Liver (tissue), 9 donors: Measurements from ENCODE around the gene BCAT1. TPM values are rescaled to one million over a fixed set of nuclear protein-coding genes. Genes with fewer than 3 reads are reported as not detected.

Experiments used
- DNase-seq: peaks from one replicate; pipeline ENCODE4 v3.0.0-alpha.2; 2017; ENCODE audit warnings: low spot score
- H3K27ac ChIP-seq, 2 donors: one replicate each; pipeline ENCODE4 v1.7.0; 2013; ENCODE audit warnings: inconsistent platforms in 2 of 2, low read length in 2 of 2, control low read depth in 1 of 2, low read depth in 1 of 2, mild to moderate bottlenecking in 1 of 2
- H3K27me3 ChIP-seq, 4 donors: one replicate each; pipeline versions ENCODE4 v1.6.1 to v1.7.0; 2013; ENCODE audit warnings: low read length in 3 of 4, inconsistent platforms in 1 of 4, mild to moderate bottlenecking in 1 of 4, moderate library complexity in 1 of 4; ENCODE audit not compliant: control insufficient read depth in 4 of 4, insufficient read depth in 4 of 4
- H3K36me3 ChIP-seq, 4 donors: one replicate each; pipeline versions ENCODE4 v1.6.1 to v1.7.0; 2013; ENCODE audit warnings: low read length in 3 of 4, mild to moderate bottlenecking in 3 of 4, low read depth in 1 of 4, moderate library complexity in 1 of 4; ENCODE audit not compliant: control insufficient read depth in 4 of 4, insufficient read depth in 3 of 4
- H3K4me1 ChIP-seq, 4 donors: one replicate each; pipeline versions ENCODE4 v1.6.1 to v1.7.0; 2013; ENCODE audit warnings: low read length in 3 of 4, mild to moderate bottlenecking in 3 of 4, moderate library complexity in 1 of 4; ENCODE audit not compliant: control insufficient read depth in 4 of 4, insufficient read depth in 4 of 4
- H3K4me3 ChIP-seq, 3 donors: one replicate each; pipeline versions ENCODE4 v1.6.1 to v1.7.0; 2013; ENCODE audit warnings: low read length in 3 of 3, control low read depth in 1 of 3, low read depth in 1 of 3, mild to moderate bottlenecking in 1 of 3
- H3K9ac ChIP-seq, 2 donors: one replicate each; pipeline ENCODE4 v1.7.0; 2013; ENCODE audit warnings: low read length in 2 of 2, mild to moderate bottlenecking in 2 of 2, moderate library complexity in 2 of 2, control low read depth in 1 of 2, low read depth in 1 of 2
- H3K9me3 ChIP-seq, 4 donors: one replicate each; pipeline versions ENCODE4 v1.6.1 to v1.7.0; 2013; ENCODE audit warnings: low read length in 3 of 4; ENCODE audit not compliant: control insufficient read depth in 4 of 4
- EGR1 ChIP-seq, 2 donors: IDR thresholded peaks; 2 replicates each; pipeline ENCODE4 v1.6.1; 2016 to 2018; ENCODE audit warnings: antibody characterized with exemption in 2 of 2, low read depth in 2 of 2
- FOXA1 ChIP-seq: IDR thresholded peaks from 2 replicates; pipeline ENCODE4 v1.6.1; 2016; ENCODE audit warnings: antibody characterized with exemption
- FOXA2 ChIP-seq: IDR thresholded peaks from 2 replicates; pipeline ENCODE4 v1.6.1; 2016; ENCODE audit warnings: antibody characterized with exemption
- HNF4A ChIP-seq, 2 donors: conservative IDR thresholded peaks; 2 replicates each; pipeline ENCODE4 v1.6.1; 2016; ENCODE audit warnings: antibody characterized with exemption in 2 of 2, mild to moderate bottlenecking in 2 of 2
- HNF4G ChIP-seq: IDR thresholded peaks from 2 replicates; pipeline ENCODE4 v1.6.1; 2016; ENCODE audit warnings: antibody characterized with exemption
- JUND ChIP-seq, 2 donors: IDR thresholded peaks; 2 replicates each; pipeline ENCODE4 v1.6.1; 2016; ENCODE audit warnings: antibody characterized with exemption in 2 of 2
- NR2F2 ChIP-seq: IDR thresholded peaks from 2 replicates; pipeline ENCODE4 v1.6.1; 2016; ENCODE audit warnings: antibody characterized with exemption
- RAD21 ChIP-seq, 2 donors: IDR thresholded peaks; 2 replicates each; pipeline ENCODE4 v1.6.1; 2016; ENCODE audit warnings: antibody characterized with exemption in 2 of 2, mild to moderate bottlenecking in 2 of 2
- REST ChIP-seq: IDR thresholded peaks from 2 replicates; pipeline ENCODE4 v1.6.1; 2016; ENCODE audit warnings: antibody characterized with exemption, mild to moderate bottlenecking
- RXRA ChIP-seq, 2 donors: IDR thresholded peaks; 2 replicates each; pipeline ENCODE4 v1.6.1; 2017 to 2018; ENCODE audit warnings: antibody characterized with exemption in 2 of 2, mild to moderate bottlenecking in 1 of 2
- SP1 ChIP-seq: IDR thresholded peaks from 2 replicates; pipeline ENCODE4 v1.6.1; 2018; ENCODE audit warnings: antibody characterized with exemption, mild to moderate bottlenecking
- YY1 ChIP-seq: IDR thresholded peaks from 2 replicates; pipeline ENCODE4 v1.6.1; 2016; ENCODE audit warnings: antibody characterized with exemption, mild to moderate bottlenecking
- WGBS: extraction: QIAGEN DNeasy Blood & Tissue Kit; methylation state at CpG from one replicate; pipeline ENCODE4 v1.1.7; 2013; 5-methylcytosine and 5-hydroxymethylcytosine counted together
- polyA plus RNA-seq, 2 donors: library from polyadenylated mRNA; stranded (reverse) in 1 of 2; unstranded in 1 of 2; fragments of 200-250 nt in 1 of 2; fragments of >200 nt in 1 of 2; fragmentation: Nextera tagmentation in 1 of 2; extraction: Ambion mirVana in 1 of 2; gene quantifications; one replicate each; pipeline versions ENCODE4 v1.2.1 to v1.2.3, GENCODE V29; 2013 to 2015
- total RNA-seq, 2 donors: library from RNA; depleted of rRNA; stranded (reverse); fragments of >200 nt; gene quantifications; one replicate each; pipeline ENCODE4 v1.2.3, GENCODE V29; 2014
- TF ChIP-seq, protein P1 (sequence below): fragments of 150-350 bp; IDR thresholded peaks from 2 replicates; pipeline ENCODE4 v1.5.1; 2017; ENCODE audit warnings: improper control_type of control experiment, low read depth, low read length; ENCODE audit not compliant: missing input control
- TF ChIP-seq, protein P2 (sequence below): IDR thresholded peaks from 2 replicates; pipeline ENCODE4 v1.6.1; 2016; ENCODE audit warnings: antibody characterized with exemption
- TF ChIP-seq, protein P3 (sequence below): IDR thresholded peaks from 2 replicates; pipeline ENCODE4 v1.6.1; 2016; ENCODE audit warnings: antibody characterized with exemption
- donor health status: healthy.
- donor health status: healthy.
- donor health status: healthy.
- donor health status: healthy.
- donor health status: healthy.

The BCAT1 gene
- total and polyA plus RNA-seq, 4 donors, result 0.14 to 10.0 (median 0.85) TPM

DNA sequence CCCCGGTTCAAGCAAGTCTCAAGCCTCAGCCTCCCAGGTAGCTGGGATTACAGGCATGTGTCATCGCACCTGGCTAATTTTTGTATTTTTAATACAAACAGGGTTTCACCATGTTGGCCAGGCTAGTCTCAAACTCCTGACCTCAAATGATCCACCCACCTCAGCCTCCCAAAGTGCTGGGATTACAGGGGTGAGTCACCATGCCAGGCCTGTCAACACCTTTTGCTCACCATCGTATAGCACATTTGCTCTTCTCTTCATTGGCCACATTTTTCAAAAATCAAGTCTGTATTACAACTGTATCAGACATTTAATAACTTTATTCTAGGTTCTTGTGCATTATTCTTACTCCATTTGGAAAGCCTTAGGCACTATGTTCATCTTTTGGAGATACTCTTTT lies 50.3 kb downstream of the BCAT1 start:
- 91% methylated on average over 3 of the region's 3 CpGs for WGBS
- no peak overlapping the region for H3K27ac ChIP-seq
- no peak for DNase-seq

DNA sequence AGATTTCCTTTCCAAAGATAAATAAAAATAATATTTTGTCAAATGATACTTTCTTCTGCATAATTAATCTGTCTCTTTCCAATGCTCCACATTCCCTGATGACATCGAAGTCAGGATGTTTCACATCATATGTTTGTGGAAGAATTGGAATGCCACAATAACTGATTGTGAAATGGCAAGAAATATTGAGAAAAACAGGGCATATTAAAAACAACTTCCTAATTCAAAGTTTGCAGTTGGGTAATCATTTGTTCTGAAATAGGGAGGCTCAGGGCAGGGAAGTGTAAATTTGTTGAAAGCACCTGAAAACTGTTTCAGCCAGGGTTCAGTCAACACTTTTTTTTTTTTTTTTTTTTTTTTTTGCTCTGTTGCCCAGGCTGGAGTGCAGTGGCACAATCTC lies 50.7 kb downstream of the BCAT1 start:
- Histone ChIP-seq H3K9me3 (no peaks in the 10 kb centered on the region), H3K27ac (no peak overlapping the region), H3K4me1 (peaks cover 0 to 9% (median 8%) of the 10 kb centered on the region in 4 donors), H3K9ac (no peak overlapping the region), H3K4me3 (no peak overlapping the region), H3K27me3 (peaks cover 0 to 5% (median 0%) of the 10 kb centered on the region in 4 donors), H3K36me3 (no peaks in the 10 kb centered on the region)
- DNase-seq, result no peak
- TF ChIP-seq JUND (IDR thresholded peaks at IDR 0.05) (no peak), YY1 (no peak), HNF4G (no peak)
- WGBS, result 80% methylated on average over 1 of the region's 1 CpG

More for the DNA sequence above, 50.3 kb downstream of the BCAT1 start:
- Histone ChIP-seq H3K4me3 (no peak overlapping the region), H3K27me3 (peaks cover 0 to 5% (median 0%) of the 10 kb centered on the region in 4 donors), H3K9ac (no peak overlapping the region), H3K4me1 (peaks cover 0 to 13% (median 11%) of the 10 kb centered on the region in 4 donors), H3K36me3 (no peaks in the 10 kb centered on the region), H3K9me3 (no peaks in the 10 kb centered on the region)
- TF ChIP-seq JUND (IDR thresholded peaks at IDR 0.05) (no peak), RXRA (IDR thresholded peaks at IDR 0.05) (no peak), HNF4G (no peak), RAD21 (IDR thresholded peaks at IDR 0.05) (no peak), EGR1 (IDR thresholded peaks at IDR 0.05; ENCODE audit: low read depth in 2 of 2) (no peak), HNF4A (conservative IDR thresholded peaks at IDR 0.05) (no peak), YY1 (no peak)
- TF ChIP-seq, protein P1, sequence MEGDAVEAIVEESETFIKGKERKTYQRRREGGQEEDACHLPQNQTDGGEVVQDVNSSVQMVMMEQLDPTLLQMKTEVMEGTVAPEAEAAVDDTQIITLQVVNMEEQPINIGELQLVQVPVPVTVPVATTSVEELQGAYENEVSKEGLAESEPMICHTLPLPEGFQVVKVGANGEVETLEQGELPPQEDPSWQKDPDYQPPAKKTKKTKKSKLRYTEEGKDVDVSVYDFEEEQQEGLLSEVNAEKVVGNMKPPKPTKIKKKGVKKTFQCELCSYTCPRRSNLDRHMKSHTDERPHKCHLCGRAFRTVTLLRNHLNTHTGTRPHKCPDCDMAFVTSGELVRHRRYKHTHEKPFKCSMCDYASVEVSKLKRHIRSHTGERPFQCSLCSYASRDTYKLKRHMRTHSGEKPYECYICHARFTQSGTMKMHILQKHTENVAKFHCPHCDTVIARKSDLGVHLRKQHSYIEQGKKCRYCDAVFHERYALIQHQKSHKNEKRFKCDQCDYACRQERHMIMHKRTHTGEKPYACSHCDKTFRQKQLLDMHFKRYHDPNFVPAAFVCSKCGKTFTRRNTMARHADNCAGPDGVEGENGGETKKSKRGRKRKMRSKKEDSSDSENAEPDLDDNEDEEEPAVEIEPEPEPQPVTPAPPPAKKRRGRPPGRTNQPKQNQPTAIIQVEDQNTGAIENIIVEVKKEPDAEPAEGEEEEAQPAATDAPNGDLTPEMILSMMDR, result no peak
- TF ChIP-seq, protein P2, sequence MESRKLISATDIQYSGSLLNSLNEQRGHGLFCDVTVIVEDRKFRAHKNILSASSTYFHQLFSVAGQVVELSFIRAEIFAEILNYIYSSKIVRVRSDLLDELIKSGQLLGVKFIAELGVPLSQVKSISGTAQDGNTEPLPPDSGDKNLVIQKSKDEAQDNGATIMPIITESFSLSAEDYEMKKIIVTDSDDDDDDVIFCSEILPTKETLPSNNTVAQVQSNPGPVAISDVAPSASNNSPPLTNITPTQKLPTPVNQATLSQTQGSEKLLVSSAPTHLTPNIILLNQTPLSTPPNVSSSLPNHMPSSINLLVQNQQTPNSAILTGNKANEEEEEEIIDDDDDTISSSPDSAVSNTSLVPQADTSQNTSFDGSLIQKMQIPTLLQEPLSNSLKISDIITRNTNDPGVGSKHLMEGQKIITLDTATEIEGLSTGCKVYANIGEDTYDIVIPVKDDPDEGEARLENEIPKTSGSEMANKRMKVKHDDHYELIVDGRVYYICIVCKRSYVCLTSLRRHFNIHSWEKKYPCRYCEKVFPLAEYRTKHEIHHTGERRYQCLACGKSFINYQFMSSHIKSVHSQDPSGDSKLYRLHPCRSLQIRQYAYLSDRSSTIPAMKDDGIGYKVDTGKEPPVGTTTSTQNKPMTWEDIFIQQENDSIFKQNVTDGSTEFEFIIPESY, result no peak

GRCh38 chr12:24896171-24896570 lies 52.7 kb downstream of the BCAT1 start:
- H3K27ac ChIP-seq, result no peak overlapping the region
- no peak overlapping the region for H3K9ac ChIP-seq
- no peak for DNase-seq
- TF ChIP-seq RXRA (IDR thresholded peaks at IDR 0.05) (no peak), SP1 (no peak), JUND (IDR thresholded peaks at IDR 0.05) (no peak), HNF4G (no peak), FOXA1 (no peak), REST (no peak), HNF4A (conservative IDR thresholded peaks at IDR 0.05) (no peak), NR2F2 (no peak), EGR1 (IDR thresholded peaks at IDR 0.05; ENCODE audit: low read depth in 2 of 2) (no peak), YY1 (no peak), FOXA2 (no peak)
- TF ChIP-seq, protein P3, sequence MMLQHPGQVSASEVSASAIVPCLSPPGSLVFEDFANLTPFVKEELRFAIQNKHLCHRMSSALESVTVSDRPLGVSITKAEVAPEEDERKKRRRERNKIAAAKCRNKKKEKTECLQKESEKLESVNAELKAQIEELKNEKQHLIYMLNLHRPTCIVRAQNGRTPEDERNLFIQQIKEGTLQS, result no peak
- TF ChIP-seq, protein P1, result no peak
- TF ChIP-seq, protein P2, result no peak
- no peaks in the 10 kb centered on the region for H3K36me3 ChIP-seq
- 83% methylated on average over 6 of the region's 6 CpGs for WGBS
- peaks cover 0 to 2% (median 0%) of the 10 kb centered on the region in 4 donors for H3K27me3 ChIP-seq
- no peak overlapping the region for H3K4me3 ChIP-seq
- no peaks in the 10 kb centered on the region for H3K4me1 ChIP-seq
- no peaks in the 10 kb centered on the region for H3K9me3 ChIP-seq
